Activated CD4-positive, alpha-beta T cell treated with anti-CD3 and anti-CD28 coated beads for 4 hours (primary cell): ENCODE data around the gene UBE2H.

ENCODE experiments used
- DNase-seq, 2 donors: peaks; one replicate each; pipeline ENCODE4 v3.0.0-alpha.2; 2020

UBE2H gene

GRCh38 chr7:129783584-129783919 is 169.2 kb downstream of the UBE2H start:
- no peak for DNase-seq

GRCh38 chr7:129782818-129783583 is 169.8 kb downstream of the UBE2H start:
- DNase-seq = no peak

GRCh38 chr7:129781928-129782817 is 170.6 kb downstream of the UBE2H start:
- DNase-seq = no peak

- DNase-seq = no peak
Measured at GRCh38 chr7:129780974-129781927, 171.5 kb downstream of the UBE2H start.
